Measurements from ENCODE around the gene KRT39.

DNA sequence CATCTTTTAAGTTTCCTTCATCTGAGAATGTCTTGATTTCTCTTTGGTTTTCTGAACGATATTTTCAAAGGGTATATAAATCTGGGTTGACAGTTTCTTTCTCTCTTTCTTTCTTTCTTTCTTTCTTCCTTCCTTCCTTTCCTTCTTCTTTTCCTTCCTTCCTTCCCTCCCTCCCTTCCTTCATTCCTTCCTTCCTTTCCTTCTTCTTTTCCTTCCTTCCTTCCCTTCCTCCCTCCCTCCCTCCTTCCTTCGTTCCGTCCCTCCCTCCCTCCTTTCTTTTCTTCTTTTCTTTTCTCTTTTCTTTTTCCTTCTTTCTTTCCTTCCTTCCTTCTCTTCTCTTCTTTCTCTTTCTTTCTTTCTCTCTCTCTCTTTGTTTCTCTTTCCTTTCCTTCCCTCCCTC, 7.6 kb upstream of the KRT39 start:
- TF ChIP-seq CTCF (IDR thresholded peaks at IDR 0.05; ENCODE audit: poor library complexity) (no peak), EZH2 (IDR thresholded peaks at IDR 0.05; ENCODE audit: borderline replicate concordance) (no peak)
